Esophagus squamous epithelium (tissue), 4 donors: ENCODE measurements around the gene FAM120B.

Experiments used
- POLR2A ChIP-seq, 4 donors: fragments of 450-650 bp; IDR thresholded peaks; one replicate each; pipeline ENCODE4 v1.6.1; 2017; ENCODE audit warnings: antibody characterized with exemption in 4 of 4, mild to moderate bottlenecking in 4 of 4, moderate library complexity in 3 of 4
- TF ChIP-seq, protein P1 (sequence below), 6 experiments: fragments of 450-650 bp in 4 of 6; fragments of 200-600 bp in 2 of 6; sonication (generic) in 2 of 6; IDR thresholded peaks; one replicate each; pipeline ENCODE4 v1.5.1; 2016 to 2019; ENCODE audit warnings: antibody characterized with exemption in 6 of 6, mild to moderate bottlenecking in 4 of 6, moderate library complexity in 4 of 6

DNA sequence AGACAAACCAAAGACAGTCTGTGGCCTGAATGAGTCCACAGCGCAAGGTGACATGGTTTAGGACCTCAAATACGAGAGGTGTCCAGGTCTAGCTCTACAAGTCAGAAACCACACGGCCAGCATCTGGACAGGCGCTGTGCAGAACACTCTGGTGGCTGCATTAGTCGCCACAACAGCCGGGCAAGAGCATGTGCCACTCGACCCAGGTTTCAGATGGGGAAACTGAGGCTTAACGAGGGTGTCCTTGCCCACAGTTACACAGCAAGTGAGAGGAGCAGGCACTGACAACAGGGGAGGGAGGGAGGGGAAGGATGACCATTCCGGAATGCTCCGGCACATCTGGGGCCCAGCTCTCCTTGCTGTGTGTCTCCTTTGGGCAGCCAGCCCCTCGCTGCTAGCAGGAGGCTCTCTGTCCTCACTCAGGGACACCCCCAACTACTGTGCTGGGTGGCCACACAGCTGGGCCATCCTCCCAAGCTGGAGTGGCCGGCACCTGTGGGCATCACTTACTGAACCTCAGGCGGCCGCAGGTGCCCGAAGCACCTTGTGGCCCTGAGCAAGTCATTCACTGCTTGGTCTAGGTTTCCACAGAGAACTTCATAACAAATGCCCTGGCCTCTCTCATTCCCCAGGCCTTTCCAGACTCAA lies 22.3 kb upstream of the FAM120B start:
- TF ChIP-seq, protein P1, sequence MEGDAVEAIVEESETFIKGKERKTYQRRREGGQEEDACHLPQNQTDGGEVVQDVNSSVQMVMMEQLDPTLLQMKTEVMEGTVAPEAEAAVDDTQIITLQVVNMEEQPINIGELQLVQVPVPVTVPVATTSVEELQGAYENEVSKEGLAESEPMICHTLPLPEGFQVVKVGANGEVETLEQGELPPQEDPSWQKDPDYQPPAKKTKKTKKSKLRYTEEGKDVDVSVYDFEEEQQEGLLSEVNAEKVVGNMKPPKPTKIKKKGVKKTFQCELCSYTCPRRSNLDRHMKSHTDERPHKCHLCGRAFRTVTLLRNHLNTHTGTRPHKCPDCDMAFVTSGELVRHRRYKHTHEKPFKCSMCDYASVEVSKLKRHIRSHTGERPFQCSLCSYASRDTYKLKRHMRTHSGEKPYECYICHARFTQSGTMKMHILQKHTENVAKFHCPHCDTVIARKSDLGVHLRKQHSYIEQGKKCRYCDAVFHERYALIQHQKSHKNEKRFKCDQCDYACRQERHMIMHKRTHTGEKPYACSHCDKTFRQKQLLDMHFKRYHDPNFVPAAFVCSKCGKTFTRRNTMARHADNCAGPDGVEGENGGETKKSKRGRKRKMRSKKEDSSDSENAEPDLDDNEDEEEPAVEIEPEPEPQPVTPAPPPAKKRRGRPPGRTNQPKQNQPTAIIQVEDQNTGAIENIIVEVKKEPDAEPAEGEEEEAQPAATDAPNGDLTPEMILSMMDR (IDR thresholded peaks at IDR 0.05), result no peak
- no peak for TF ChIP-seq POLR2A (IDR thresholded peaks at IDR 0.05)
